Mononuclear cell (primary cell): ENCODE measurements around the gene FBXO24. TPM values are rescaled to one million over a fixed set of nuclear protein-coding genes. Genes with fewer than 3 reads are reported as not detected.

ENCODE experiments used
- H3K27me3 ChIP-seq: 2 replicates; pipeline ENCODE4 v1.6.0; 2011; ENCODE audit warnings: low read length, control low read depth; ENCODE audit not compliant: insufficient read depth
- H3K4me1 ChIP-seq: 2 replicates; pipeline ENCODE4 v1.5.1; 2011; ENCODE audit warnings: mild to moderate bottlenecking, low read length, control low read depth; ENCODE audit not compliant: insufficient read depth
- H3K4me3 ChIP-seq: 2 replicates; pipeline ENCODE4 v1.5.1; 2011; ENCODE audit warnings: mild to moderate bottlenecking, low read length, moderate library complexity
- H3K9me3 ChIP-seq: 2 replicates; pipeline ENCODE4 v1.5.1; 2011; ENCODE audit warnings: low read depth, mild to moderate bottlenecking, control low read depth, low read length
- total RNA-seq: library from RNA; depleted of rRNA; stranded (reverse); fragments of >200 nt; gene quantifications from one replicate; pipeline ENCODE4 v1.2.3, GENCODE V29; 2012

FBXO24 gene
- total RNA-seq, 1 donor, result 0.21 TPM

GRCh38 chr7:100567031-100567730 is 18.9 kb upstream of the FBXO24 start:
- Histone ChIP-seq H3K4me1 (peaks cover 47% of the 10 kb centered on the region), H3K27me3 (no peaks in the 10 kb centered on the region), H3K4me3 (no peak overlapping the region), H3K9me3 (no peaks in the 10 kb centered on the region)

- Histone ChIP-seq H3K4me1 (peaks cover 47% of the 10 kb centered on the region), H3K9me3 (no peaks in the 10 kb centered on the region), H3K27me3 (no peaks in the 10 kb centered on the region), H3K4me3 (no peak overlapping the region)
These were observed 18.4 kb upstream of the FBXO24 start for GRCh38 chr7:100567751-100568175.

- Histone ChIP-seq H3K4me1 (peaks cover 47% of the 10 kb centered on the region), H3K27me3 (no peaks in the 10 kb centered on the region), H3K9me3 (no peaks in the 10 kb centered on the region), H3K4me3 (no peak overlapping the region)
These were observed 17.8 kb upstream of the FBXO24 start for GRCh38 chr7:100568176-100568895.

DNA sequence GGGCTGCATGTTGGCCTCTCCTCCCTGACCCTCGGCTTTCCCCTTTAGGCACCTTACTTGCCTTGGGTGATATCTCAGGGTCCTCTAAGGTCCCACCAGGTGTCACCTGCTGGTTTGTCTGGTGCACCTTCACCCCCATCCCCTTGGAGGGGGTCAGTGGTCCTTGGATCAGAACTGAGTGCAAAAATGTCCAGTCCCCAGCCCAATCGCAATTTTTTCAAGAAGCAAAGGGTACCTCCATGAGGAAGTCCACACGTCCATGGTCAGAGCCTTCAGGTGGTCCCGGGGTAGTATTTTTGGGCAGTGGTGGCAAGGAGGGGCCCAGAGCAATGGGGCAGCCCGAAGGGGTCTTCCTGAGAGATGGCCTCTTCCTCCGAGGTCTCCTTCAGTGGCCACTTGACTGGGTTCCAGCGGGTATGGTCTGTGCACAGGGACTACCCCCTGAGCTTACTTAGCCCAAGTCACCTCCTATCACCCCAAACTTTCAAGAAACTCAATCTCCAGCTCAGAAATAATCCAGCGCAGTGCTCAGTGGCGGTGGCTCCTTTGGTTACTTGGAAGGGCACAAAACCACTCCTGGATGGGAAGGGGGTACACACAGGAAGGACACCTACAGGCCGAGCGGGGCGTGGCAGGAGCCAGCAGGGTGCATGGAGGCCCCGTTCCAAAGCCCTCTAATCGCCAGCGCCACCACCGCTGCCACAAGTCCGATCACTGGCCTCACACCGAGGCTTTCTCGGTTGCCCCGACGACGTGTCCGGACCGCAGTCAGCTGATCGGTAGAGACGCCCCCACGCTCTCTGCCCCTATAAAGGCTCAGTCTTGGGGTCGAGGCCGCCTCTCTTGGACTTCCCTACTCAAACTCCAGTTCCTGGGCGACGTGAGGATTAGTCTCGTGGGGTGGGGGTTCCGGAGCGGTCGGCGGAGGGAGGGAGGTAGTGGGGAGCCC is 17.0 kb upstream of the FBXO24 start:
- Histone ChIP-seq H3K27me3 (no peaks in the 10 kb centered on the region), H3K4me3 (no peak overlapping the region), H3K4me1 (peaks cover 43% of the 10 kb centered on the region), H3K9me3 (no peaks in the 10 kb centered on the region)

DNA sequence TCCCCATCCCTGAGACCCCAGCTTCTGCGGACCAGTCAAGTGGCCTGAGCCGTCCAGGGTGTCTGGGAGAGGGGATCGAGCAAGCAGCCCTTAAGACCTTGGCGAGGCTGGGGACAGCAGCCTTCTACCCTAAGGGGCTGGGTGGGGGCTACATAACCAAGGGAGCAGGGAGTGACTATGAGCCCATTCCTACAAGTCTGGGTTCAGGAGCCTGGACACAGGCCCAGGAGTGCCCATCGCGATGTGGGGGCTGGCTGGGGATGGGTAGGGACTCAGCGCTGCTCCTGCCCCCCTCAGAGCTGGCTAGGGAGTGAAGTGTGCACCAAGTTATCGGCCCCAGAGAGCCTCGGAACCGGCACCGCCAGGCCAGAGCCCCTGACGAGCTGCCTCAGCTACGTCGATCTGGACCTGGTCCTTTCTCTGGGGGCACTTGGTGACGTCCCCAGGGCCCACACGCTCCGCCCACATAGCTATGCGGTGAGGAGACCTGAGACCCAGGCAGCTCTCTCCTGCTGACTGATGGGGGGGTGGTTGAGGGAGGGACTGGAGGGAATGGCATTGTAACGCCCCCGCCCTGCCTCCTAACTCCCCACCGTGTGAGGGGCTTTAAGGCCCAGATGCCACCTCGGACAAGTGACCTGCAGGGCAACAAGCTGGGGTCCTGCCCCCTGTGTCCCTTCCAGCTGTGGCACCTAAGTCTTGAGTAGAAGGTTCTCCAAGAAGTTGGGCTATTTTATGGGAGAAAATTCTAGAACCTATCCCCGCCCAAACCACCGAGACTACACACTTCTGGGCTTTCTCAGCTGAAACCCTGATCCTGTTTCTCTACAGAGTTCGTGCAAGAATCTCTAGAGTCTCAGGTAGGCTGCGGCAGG is 14.9 kb upstream of the FBXO24 start:
- no peaks in the 10 kb centered on the region for H3K9me3 ChIP-seq
- H3K4me3 ChIP-seq, result no peak overlapping the region
- no peaks in the 10 kb centered on the region for H3K27me3 ChIP-seq
- H3K4me1 ChIP-seq, result peaks cover 43% of the 10 kb centered on the region

DNA sequence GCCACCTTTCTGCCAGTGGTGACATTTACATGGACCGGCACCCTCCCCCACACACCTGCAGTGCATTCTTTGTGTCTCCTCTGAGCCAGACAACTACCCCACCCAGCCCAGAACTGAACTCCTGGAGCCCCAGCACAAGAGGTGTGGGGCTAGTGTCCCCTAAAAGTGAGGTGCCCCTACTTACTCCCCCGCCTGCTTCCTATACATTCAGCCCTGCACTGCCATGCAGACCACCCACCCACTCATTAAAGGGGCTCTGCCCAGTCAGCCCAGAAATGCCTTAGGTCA is 14.4 kb upstream of the FBXO24 start:
- no peak overlapping the region for H3K4me3 ChIP-seq
- no peaks in the 10 kb centered on the region for H3K27me3 ChIP-seq
- peaks cover 43% of the 10 kb centered on the region for H3K4me1 ChIP-seq
- H3K9me3 ChIP-seq, result no peaks in the 10 kb centered on the region

DNA sequence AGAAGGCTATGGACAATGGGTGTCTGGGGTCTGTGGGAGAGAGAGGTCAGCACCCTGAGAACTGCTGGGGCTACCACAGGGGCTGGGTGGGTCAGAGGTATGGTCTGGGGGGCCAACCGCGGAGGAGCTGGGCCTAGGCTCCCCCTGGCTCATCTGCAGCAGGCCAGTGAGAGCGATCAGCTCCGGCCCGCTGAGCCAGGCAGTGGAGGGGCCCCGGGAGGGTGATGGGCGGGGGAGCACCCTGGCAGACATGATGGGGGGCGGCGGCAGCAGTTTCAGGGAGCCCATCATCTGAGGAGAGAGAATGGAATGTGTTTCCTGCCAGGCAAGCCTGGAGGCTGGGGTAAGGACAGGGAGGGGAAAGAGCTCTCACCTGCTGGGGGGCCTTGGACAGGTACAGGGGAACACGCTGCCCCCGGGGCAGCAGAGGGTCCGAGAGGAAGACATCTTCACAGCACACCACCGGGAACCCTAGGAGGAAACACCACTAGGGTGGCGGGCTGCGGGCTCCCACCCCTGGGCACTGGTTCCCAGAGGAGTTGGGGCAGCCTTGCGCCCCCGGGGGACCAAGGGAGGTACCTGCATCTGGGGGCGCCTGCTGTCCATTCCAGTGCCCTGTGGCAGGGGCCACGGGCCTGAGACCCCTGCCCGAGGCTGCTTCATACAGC is 13.7 kb upstream of the FBXO24 start:
- H3K27me3 ChIP-seq, result no peaks in the 10 kb centered on the region
- H3K4me1 ChIP-seq, result peaks cover 43% of the 10 kb centered on the region
- H3K4me3 ChIP-seq, result no peak overlapping the region
- no peaks in the 10 kb centered on the region for H3K9me3 ChIP-seq

GRCh38 chr7:100572949-100573675 is 13.0 kb upstream of the FBXO24 start:
- no peak overlapping the region for H3K4me3 ChIP-seq
- H3K27me3 ChIP-seq, result no peaks in the 10 kb centered on the region
- H3K4me1 ChIP-seq, result peaks cover 36% of the 10 kb centered on the region
- H3K9me3 ChIP-seq, result no peaks in the 10 kb centered on the region

DNA sequence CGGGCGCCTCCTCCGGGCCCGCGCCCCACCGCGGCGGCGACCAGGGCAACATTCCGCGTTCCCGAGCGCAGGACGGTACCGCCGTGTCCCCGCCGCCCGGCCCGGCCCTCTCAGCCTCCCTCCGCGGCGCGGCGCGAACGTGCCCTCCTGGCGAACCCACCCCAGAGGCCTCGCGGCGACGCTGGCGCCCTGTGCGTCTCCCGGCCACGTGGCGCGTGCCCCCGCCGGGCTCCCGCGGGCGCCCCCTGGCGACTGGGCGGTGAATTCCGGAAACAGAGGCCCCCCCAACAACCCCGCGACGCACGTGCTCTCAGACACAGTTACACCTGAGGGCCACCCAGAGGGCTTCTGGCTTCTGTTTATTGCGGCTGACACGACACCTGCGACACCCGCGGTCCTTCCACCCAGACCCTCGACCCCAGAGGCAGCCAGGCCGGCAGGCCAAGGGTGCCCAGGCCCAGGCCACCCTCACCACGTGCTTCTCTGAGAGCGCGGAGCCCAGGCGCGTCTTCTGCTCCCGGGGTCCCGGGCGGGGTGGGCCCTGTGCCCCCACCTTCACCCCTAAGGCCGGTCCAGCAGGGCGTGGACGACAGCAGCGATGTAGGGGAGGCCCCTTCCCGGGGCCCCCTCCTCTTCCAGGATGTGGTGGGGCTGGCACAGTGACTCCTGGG is 12.3 kb upstream of the FBXO24 start, which contains the start of gene SAP25:
Gene SAP25, minus strand, starts transcription at position 210 of the 671 bp plus-strand sequence. Its CDS starts 158 bp downstream, at position 52.
- no peaks in the 10 kb centered on the region for H3K9me3 ChIP-seq
- H3K4me3 ChIP-seq, result no peak within 1 kb of the TSS
- H3K27me3 ChIP-seq, result no peaks in the 10 kb centered on the region
- peaks cover 31% of the 10 kb centered on the region for H3K4me1 ChIP-seq

- Histone ChIP-seq H3K4me3 (no peak overlapping the region), H3K9me3 (no peaks in the 10 kb centered on the region), H3K27me3 (no peaks in the 10 kb centered on the region), H3K4me1 (peaks cover 23% of the 10 kb centered on the region)
These were observed 11.5 kb upstream of the FBXO24 start for GRCh38 chr7:100574362-100575205.

GRCh38 chr7:100575206-100575631 is 10.9 kb upstream of the FBXO24 start:
- no peaks in the 10 kb centered on the region for H3K27me3 ChIP-seq
- H3K4me1 ChIP-seq, result peaks cover 17% of the 10 kb centered on the region
- no peaks in the 10 kb centered on the region for H3K9me3 ChIP-seq
- no peak overlapping the region for H3K4me3 ChIP-seq

GRCh38 chr7:100575746-100576383 is 10.3 kb upstream of the FBXO24 start:
- no peaks in the 10 kb centered on the region for H3K27me3 ChIP-seq
- H3K4me1 ChIP-seq, result peaks cover 12% of the 10 kb centered on the region
- no peaks in the 10 kb centered on the region for H3K9me3 ChIP-seq
- H3K4me3 ChIP-seq, result no peak overlapping the region
